ENCODE measurements around the gene PRR5L. TPM values are rescaled to one million over a fixed set of nuclear protein-coding genes. Genes with fewer than 3 reads are reported as not detected.
"Not testable (repeated sequence)": the region's sequence is repeated elsewhere in the genome, so short reads cannot be mapped to it uniquely, and the experiment has no call there.

The PRR5L gene
- total RNA-seq, 1 donor from 2014 or later = 8.1 TPM

GRCh38 chr11:36507824-36508489 lies 211.9 kb downstream of the PRR5L start:
- no peak for DNase-seq

GRCh38 chr11:36508743-36509142 lies 212.7 kb downstream of the PRR5L start:
- DNase-seq = no peak

DNA sequence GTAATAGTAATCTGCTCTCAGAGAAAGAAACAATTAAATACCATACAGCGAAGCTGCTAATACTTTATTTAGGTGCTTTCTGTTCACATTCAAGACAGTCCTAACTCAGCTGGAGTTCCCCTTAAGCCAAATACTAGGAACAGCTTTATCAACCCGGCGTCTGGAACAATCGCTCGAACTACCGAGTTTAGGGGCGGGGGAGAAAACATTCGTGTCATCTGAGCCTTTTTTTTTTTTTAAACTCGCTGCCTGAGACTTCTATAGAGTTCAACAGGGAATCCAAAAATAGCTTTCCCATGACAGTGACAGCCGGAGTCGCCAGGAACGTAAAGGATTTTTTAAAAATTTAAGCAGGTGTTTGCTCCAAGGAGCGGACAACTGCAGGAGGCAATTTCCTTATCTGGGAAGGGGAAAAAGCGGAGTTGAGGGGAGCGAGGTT lies 213.1 kb downstream of the PRR5L start:
- peak; percentile 23 for DNase-seq

- peak; percentile 69 for DNase-seq
Measured at GRCh38 chr11:36509694-36510593, 213.9 kb downstream of the PRR5L start, which contains the start of gene TRAF6. TRAF6 (minus strand) TSS chr11:36510272; CDS start chr11:36501515, 8,757 bp downstream.

DNA sequence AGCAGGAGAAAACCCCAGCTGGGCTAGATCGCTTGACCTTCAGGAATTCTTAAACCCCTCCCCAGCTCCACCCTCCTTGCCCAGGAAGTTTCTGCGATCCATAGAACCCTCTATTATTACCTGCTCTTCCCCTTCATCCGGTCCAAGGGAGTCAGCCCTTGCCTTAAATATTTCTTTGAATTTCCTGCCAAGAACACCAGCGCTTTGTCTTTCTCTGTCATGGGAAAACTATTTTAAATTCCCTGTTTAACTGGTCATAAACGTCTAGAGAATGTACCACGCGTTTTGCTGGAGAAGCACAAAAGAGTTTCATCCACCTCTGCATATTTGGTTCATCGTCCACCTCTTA lies 214.5 kb downstream of the PRR5L start:
- no peak for DNase-seq

DNA sequence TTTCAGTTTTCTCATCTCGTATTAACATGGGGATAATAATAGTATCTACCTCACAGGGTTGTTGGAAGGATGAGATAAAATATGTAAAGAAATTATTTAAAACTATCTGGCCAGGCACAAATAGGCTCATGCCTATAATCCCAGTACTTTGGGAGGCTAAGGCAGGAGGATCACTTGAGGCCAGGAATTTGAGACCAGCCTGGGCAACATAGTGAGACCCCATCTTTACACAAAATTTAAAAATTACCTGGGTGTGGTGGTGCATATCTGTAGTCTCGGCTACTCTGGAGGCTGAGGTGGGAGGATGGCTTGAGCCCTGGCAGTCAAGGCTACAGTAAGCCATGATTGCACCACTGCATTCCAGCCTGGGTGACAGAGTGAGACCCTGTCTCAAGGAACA lies 215.0 kb downstream of the PRR5L start:
- not testable (repeated sequence) for DNase-seq

DNA sequence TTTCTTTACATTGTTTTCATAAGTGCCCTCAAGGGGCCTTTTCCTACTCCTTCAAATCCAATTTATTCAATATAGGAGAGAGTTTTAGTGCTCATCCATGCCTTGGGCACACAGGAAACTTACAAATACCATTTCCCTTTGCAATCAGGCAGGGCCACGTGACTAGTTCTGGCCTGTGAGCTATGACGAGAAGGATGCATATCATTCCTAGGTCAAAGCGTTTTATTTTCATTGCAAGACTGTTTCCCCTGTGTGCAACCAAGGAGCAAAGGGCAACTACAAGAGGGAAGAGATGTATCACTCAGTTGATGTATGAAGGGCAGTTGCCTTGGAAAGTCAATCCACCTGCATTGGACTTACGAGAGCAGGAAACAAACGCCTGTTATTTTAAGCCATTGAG lies 215.9 kb downstream of the PRR5L start:
- no peak for DNase-seq

DNA sequence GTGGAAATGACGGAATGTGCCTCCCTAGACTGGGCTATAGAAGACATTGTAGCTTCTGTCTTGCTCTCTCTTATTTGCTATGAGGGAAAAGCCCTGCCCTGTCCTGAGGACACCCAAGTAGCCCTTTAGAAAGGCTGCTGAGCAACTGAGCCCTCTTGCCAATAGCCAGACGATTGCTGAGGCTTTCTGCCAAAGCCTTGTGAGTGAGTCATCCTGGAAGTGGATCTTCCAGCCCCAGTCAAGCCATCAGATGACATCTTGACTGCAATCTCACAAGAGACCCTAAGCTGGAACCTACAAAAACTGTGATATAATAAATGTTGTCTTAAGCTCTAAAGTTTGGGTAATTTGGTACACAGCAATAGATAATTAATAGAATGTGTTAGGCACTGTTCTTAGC lies 217.9 kb downstream of the PRR5L start:
- no peak for DNase-seq

Small RNA genes within 50 kb of the gene (small RNA-seq; reads per million reads assigned to genes)
- gene AC061999.1 (ENCODE audit: low replicate concordance) = not detected

Other genes with a start within 250 kb of the PRR5L start
- gene COMMD9, start 6.9 kb upstream of the PRR5L start, total RNA-seq = 22.3 TPM
- 10.0 TPM for gene TRAF6, start 214.0 kb downstream of the PRR5L start, total RNA-seq